Spinal cord (tissue), 10 donors: ENCODE results near the gene IRF5. TPM values are rescaled to one million over a fixed set of nuclear protein-coding genes. Genes with fewer than 3 reads are reported as not detected.
"Not testable (repeated sequence)": the region's sequence is repeated elsewhere in the genome, so short reads cannot be mapped to it uniquely, and the experiment has no call there.

ENCODE experiments used
- DNase-seq, 6 donors: peaks; one replicate each; pipeline versions ENCODE4 v3.0.0 to v3.0.0-alpha.2; 2013 to 2015; ENCODE audit warnings: low spot score in 6 of 6, low read depth in 4 of 6
- H3K27ac ChIP-seq: one replicate; pipeline ENCODE4 v1.5.1; 2013; ENCODE audit warnings: low read depth, low read length, control low read depth
- H3K27me3 ChIP-seq: one replicate; pipeline ENCODE4 v1.6.1; 2013; ENCODE audit warnings: low read length; ENCODE audit not compliant: control insufficient read depth, insufficient read depth
- H3K36me3 ChIP-seq: one replicate; pipeline ENCODE4 v1.6.1; 2013; ENCODE audit warnings: low read length; ENCODE audit not compliant: control insufficient read depth, insufficient read depth
- H3K4me1 ChIP-seq: one replicate; pipeline ENCODE4 v1.6.1; 2013; ENCODE audit warnings: low read length; ENCODE audit not compliant: control insufficient read depth, insufficient read depth
- H3K4me3 ChIP-seq: one replicate; pipeline ENCODE4 v1.5.1; 2013; ENCODE audit warnings: low read depth, low read length, control low read depth
- H3K9me3 ChIP-seq: one replicate; pipeline ENCODE4 v1.6.1; 2013; ENCODE audit warnings: low read length; ENCODE audit not compliant: control insufficient read depth, insufficient read depth
- WGBS: methylation state at CpG from one replicate; pipeline ENCODE4 v1.1.5; 2013; ENCODE audit warnings: missing lambda C conversion rate; ENCODE audit not compliant: insufficient coverage; 5-methylcytosine and 5-hydroxymethylcytosine counted together
- polyA plus RNA-seq, 2 donors: library from polyadenylated mRNA; unstranded; fragments of 120-200 nt; gene quantifications; one replicate each; pipeline ENCODE4 v1.2.1, GENCODE V29; 2013; ENCODE audit not compliant: insufficient read length in 2 of 2
- total RNA-seq, 2 donors: library from RNA; depleted of rRNA in 1 of 2; stranded (reverse); fragments of 120-200 nt in 1 of 2; fragments of >200 nt in 1 of 2; gene quantifications; one replicate each; pipeline versions ENCODE4 v1.2.3 to v1.2.4, GENCODE V29; 2013 to 2014
- donor health status: healthy.

Gene IRF5
- total and polyA plus RNA-seq, 4 donors, result 5.0 to 7.7 (median 6.3) TPM

DNA sequence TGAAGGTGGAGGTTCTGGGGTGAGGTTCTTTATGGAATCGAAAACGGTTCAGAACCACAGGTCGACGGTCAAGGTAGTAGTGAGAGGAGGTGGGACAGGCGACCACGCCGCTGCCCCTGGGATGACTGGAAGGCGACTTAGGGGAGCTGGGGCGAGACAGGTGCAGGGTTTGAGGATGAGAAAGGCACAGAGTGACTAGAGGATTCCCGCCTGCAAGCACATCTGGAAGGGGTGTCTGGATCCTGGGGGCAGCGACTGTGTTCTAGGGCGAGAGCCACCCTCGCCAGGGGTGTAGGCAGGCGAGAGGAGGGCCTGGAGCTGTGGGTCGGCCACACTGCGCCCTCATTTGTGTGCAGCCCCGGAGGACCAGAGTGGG lies 468 bp upstream of the IRF5 start:
- Histone ChIP-seq H3K9me3 (no peaks in the 10 kb centered on the region), H3K4me3 (no peak overlapping the region), H3K27me3 (peaks cover 54% of the 10 kb centered on the region), H3K27ac (no peak overlapping the region), H3K36me3 (peaks cover 2% of the 10 kb centered on the region), H3K4me1 (peaks cover 35% of the 10 kb centered on the region)
- 57% methylated on average over 13 of the region's 17 CpGs for WGBS
- no peak for DNase-seq

DNA sequence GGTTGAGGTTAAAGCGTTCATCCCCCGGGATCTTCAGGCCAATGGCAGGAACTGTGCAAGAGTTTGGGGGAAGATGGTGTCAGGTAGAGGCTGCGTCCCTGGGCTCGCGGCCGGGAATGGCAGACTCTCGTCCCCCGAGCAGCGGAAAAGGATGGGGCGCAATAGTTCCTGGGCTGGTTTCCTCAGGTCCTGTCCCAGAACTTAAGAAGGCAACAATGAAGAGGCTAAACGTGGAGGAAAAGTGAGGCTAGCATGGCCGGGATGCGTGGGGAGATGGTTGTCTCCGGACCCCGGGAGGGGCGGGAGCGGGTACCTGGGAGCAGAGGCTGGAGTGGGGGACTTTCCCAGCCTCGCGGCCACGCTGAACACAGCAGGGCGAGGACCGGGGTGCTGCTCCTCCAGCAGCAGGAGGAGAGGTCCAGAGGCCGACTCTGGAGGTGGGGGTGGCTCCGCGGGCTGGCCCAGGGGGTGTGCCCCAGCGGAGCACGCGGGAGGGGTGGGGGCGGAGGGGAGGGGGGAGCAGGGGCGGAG lies 882 bp downstream of the IRF5 start:
- peak overlapping the region; percentile 38 for H3K4me3 ChIP-seq
- no peaks in the 10 kb centered on the region for H3K9me3 ChIP-seq
- H3K27ac ChIP-seq, result no peak overlapping the region
- WGBS, result under 1% methylated on average over 20 of the region's 30 CpGs
- peaks cover 2% of the 10 kb centered on the region for H3K36me3 ChIP-seq
- peaks cover 28% of the 10 kb centered on the region for H3K4me1 ChIP-seq
- DNase-seq, result peak in 2 of 6 donors; percentile 7 to 24
- H3K27me3 ChIP-seq, result peaks cover 54% of the 10 kb centered on the region

DNA sequence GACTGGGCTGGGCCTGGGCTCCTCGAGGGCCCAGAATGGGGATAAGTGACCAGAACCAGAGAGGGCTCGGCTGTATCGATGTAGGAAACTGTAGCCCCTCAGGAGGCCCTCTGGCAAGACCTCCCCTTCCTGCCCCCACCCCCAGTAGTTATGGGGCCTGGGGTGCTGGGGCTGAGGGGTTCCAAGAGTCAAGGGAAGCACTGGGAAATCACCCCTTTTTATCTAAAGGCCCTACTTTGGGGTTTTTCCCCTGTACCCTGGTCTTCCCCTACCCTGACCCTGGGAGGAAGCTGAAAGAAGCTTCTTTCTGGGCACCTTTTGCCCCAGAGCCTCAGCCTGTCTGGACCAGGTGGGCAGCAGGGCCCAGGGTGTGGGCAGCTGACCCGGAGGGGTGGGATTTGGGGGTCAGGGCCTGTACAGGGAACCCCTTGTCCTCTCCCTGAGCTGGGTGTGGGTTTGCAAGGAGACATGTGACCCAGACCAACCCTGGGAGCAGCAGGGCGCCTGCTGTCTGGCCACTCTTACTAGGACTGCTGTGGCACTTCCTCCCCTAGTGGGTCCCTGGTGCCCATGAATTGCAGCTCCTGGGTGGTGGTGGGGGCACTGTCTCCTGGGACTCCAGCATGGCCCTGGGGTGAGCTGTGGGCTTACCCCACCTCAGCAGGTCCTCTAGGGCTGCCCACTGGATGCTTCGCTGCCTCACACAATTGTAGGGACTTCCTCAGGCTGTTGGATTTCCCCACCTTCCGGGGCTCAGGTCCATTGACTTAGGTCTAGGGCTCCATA lies 1.5 kb downstream of the IRF5 start:
- Histone ChIP-seq H3K9me3 (no peaks in the 10 kb centered on the region), H3K4me3 (no peak overlapping the region), H3K36me3 (peaks cover 2% of the 10 kb centered on the region), H3K27ac (no peak overlapping the region), H3K27me3 (peaks cover 54% of the 10 kb centered on the region), H3K4me1 (peaks cover 28% of the 10 kb centered on the region)
- 83% methylated on average over 3 of the region's 7 CpGs for WGBS
- DNase-seq, result no peak

DNA sequence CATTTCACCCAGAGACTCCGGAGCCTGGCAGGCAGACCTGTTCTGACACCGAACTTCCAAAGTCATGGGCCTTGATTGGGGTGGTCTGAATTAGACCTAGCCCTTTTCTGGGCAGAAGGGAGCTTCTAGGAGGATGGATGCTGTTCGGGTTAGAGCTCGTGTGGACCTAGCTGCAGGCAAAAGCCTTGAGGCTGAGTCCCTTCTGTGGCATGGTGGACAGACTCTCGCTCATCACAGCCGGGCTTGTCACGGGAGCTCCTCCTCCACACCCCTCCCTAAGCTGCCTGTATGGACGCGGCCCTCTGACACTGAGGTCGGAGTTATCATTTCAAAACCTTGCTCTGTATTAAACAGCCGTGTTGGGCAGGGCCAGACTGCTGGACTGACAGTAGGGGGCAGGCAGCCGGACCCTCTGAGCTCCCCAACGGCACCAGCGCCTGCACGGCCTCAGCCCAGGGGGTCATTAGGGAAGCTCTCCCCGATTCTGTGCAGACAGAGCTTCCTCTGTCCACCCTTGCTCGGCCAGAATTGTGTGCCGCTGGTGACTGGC lies 2.2 kb downstream of the IRF5 start:
- WGBS, result 71% methylated on average over 16 of the region's 18 CpGs
- Histone ChIP-seq H3K27me3 (peaks cover 51% of the 10 kb centered on the region), H3K9me3 (no peaks in the 10 kb centered on the region), H3K4me3 (no peak overlapping the region), H3K36me3 (peaks cover 2% of the 10 kb centered on the region), H3K27ac (no peak overlapping the region), H3K4me1 (peaks cover 28% of the 10 kb centered on the region)
- DNase-seq, result no peak

DNA sequence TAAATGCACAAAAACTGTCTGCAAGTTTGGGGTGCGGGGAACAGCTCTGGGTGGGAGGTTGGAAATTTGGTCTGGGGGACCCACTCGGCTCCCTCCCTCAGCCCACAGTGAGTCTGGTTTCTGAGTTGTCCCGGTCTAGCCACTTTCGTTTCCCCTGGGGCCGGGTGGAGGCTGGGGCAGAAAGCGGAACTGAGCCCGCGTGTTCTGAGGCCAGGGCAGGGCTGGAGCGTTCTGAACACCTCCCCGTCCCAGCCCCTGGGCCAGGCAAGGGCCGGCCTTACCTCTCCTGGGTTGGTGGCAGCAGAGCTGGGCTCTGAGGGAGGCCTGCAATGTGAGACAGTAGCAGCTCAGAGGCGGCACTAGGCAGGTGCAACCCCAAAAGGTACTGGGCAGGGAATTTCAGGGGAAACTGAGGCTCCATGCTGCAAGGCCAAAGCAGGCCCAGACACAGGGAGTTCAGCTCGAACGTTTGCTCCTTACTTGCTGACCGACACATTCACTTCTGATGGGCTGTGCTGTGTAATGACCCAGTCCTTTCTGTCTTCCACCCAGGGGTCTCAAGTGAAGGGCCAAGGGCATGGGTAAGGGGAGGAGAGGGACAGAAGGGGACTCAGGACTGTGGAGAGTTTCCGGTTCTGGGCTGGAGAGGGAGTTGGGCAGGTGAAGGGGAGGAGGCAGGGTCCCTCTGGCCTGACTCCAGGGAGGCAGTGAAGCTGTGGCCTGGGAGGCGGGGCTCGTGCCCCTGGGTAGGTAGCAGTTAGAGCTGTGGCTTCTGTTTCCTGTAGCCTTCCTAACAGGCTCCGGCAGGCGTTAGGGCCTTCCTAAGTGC lies 3.0 kb downstream of the IRF5 start:
- 72% methylated on average over 20 of the region's 20 CpGs for WGBS
- peaks cover 3% of the 10 kb centered on the region for H3K36me3 ChIP-seq
- H3K27me3 ChIP-seq, result peaks cover 44% of the 10 kb centered on the region
- DNase-seq, result no peak
- no peak overlapping the region for H3K27ac ChIP-seq
- no peaks in the 10 kb centered on the region for H3K9me3 ChIP-seq
- H3K4me1 ChIP-seq, result peaks cover 28% of the 10 kb centered on the region
- H3K4me3 ChIP-seq, result no peak overlapping the region

DNA sequence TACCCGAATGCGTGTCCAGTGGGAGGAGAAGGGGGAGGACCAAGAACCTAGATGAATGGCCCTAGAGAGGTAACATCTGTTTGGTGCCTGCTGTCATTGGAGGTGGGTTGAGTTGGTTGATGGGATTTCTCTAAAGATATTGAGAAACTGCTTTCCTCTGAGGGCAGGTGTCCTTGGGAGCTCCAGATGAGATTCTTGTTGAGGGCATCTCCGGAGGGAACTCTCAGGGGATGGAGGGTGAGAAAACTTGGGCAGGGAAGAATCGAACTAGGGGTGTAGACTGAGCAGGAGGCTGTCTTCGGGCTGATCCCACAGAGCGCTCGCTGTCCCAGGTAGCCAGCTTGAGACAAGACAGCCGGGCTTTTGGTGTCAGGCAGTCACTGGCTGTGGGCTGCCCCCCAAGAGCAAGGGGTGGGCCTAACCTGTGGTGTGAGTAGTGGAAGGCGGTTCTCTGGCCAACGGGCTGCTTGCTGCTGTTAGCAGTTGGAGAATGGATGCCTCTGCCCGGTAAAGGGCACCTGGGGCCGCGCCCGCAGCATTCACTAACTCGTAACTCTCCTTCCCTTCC lies 3.7 kb downstream of the IRF5 start:
- 84% methylated on average over 12 of the region's 15 CpGs for WGBS
- H3K27ac ChIP-seq, result no peak overlapping the region
- no peaks in the 10 kb centered on the region for H3K9me3 ChIP-seq
- DNase-seq, result no peak
- peaks cover 28% of the 10 kb centered on the region for H3K4me1 ChIP-seq
- peaks cover 5% of the 10 kb centered on the region for H3K36me3 ChIP-seq
- H3K27me3 ChIP-seq, result peaks cover 42% of the 10 kb centered on the region
- H3K4me3 ChIP-seq, result no peak overlapping the region

DNA sequence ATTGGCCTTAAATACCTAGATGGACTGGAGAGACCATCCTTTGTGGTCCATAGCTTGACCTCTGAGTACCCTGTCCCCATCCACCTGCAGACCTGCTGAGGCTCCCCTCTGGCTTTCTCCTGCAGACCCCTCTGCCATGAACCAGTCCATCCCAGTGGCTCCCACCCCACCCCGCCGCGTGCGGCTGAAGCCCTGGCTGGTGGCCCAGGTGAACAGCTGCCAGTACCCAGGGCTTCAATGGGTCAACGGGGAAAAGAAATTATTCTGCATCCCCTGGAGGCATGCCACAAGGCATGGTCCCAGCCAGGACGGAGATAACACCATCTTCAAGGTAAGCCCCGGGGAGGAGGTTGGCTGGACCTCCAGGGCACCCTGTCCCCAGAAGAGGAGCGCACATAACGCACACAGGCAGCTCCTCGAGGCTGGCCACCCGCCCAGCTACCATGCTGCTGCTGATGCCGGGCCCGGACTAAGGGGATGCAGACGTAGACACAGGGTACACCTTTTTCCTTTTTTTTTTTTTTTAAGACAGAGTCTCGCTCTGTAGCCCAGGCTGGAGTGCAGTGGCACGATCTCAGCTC lies 4.3 kb downstream of the IRF5 start:
- H3K9me3 ChIP-seq, result no peaks in the 10 kb centered on the region
- H3K27ac ChIP-seq, result no peak overlapping the region
- DNase-seq, result no peak
- peaks cover 8% of the 10 kb centered on the region for H3K36me3 ChIP-seq
- peaks cover 37% of the 10 kb centered on the region for H3K27me3 ChIP-seq
- H3K4me3 ChIP-seq, result no peak overlapping the region
- H3K4me1 ChIP-seq, result peaks cover 28% of the 10 kb centered on the region
- 80% methylated on average over 11 of the region's 16 CpGs for whole genome bisulfite sequencing

DNA sequence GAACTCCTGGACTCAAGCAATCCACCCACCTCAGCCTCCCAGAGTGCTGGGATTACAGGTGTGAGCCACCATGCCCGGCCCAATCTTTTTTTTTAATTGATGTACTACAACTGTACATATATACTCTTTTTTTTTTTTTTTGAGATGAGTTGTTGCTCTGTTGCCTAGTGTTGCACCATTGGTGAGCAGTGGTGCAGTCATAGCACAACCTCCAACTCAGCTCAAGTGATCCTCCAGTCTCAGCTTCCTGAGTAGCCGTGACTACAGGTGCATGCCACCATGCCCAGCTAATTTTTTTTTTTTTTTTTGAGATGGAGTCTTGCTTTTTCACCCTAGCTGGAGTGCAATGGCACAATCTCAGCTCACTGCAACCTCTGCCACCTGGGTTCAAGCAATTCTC lies 5.5 kb downstream of the IRF5 start:
- H3K36me3 ChIP-seq, result peaks cover 17% of the 10 kb centered on the region
- H3K9me3 ChIP-seq, DNase-seq, H3K4me3 ChIP-seq, H3K27ac ChIP-seq: not testable (repeated sequence)
- H3K27me3 ChIP-seq, result peaks cover 27% of the 10 kb centered on the region
- WGBS, result no CpG with 5 or more reads among the region's 2 CpGs
- H3K4me1 ChIP-seq, result peaks cover 20% of the 10 kb centered on the region
